ENCODE data around the gene CHST6.

DNA sequence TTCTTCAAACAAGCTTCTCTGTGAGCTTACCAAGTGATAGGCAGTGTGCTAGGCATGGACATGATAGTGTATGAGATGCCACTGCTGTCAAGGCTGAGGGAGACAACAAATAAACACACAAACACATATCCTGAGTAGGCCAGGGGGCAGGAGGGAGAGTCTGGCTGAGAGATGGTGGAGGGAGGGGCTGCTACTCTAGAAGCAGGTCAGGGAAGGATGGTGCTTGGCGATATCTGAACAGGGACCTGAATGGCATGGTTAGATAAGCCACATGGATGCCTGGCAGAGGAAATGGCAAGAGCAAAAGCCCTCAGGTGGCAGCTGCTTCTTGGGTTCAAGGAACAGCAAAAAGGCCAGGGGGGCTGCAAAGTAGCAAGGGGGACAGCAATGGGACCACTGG is 8.6 kb upstream of the CHST6 start:
- no peak for TF ChIP-seq POLR2AphosphoS5 (IDR thresholded peaks at IDR 0.05; ENCODE audit: borderline replicate concordance, low read depth, low read length)
- no peak for TF ChIP-seq EZH2 (IDR thresholded peaks at IDR 0.05)
